PC-3 (cell line): ENCODE measurements around the gene ATXN7L2.

Experiments used
- CTCF ChIP-seq: fragments of 300-600 bp; sonication (generic); conservative IDR thresholded peaks from 2 replicates; pipeline ENCODE4 v1.5.1; 2017; ENCODE audit warnings: antibody characterized with exemption, low read depth, mild to moderate bottlenecking, low read length
- EZH2 ChIP-seq: fragments of 300-600 bp; sonication (generic); IDR thresholded peaks from one replicate; pipeline ENCODE4 v1.6.1; 2017; ENCODE audit warnings: antibody characterized with exemption, mild to moderate bottlenecking, low read length; ENCODE audit not compliant: unreplicated experiment
- EZH2phosphoT487 ChIP-seq: fragments of 300-600 bp; sonication (generic); IDR thresholded peaks from 2 replicates; pipeline ENCODE4 v1.6.1; 2018; ENCODE audit warnings: mild to moderate bottlenecking, antibody characterized with exemption, low read length, borderline replicate concordance

- TF ChIP-seq CTCF (no peak), EZH2phosphoT487 (no peak), EZH2 (no peak)
These were observed 15.6 kb upstream of the ATXN7L2 start for GRCh38 chr1:109468061-109468460.
